ENCODE measurements around the gene TNS1.

TNS1 gene

DNA sequence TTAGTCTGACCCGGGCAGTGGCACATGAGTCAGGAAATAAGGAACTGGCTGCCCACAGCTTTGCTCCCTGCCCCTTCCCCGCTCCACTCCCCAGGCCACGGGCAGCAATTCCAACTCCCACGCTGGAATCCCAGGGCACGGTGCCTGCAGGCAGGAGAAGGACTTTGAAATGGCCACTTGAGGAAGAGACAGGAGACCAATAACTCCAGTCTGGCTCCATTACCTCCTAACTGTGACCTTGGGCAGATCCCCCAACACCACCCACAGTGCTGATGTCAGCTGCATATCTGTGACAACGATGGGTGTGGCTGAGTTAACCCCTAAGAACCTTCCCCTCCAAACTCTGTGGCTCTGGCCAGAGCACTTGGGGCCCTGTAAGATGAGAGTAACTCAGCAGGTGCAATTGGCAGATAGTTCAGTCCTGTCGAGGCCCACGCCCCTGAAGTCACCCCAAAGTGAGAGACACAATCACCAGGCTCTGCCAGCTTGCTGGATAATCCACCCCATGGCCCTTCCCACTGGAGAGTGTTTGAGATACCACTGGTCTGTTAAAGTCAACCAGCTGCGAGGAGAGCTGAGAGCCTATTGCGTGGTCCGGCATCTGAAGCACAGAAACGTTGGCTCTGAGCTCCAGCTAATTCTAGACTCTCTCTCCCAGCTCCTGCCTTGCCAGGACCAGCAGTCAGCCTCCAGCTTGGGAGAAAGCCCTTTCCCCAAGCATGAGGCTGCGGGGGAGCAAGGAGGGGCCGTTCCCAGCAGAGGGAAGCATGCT lies 175.2 kb downstream of the TNS1 start:
- H3K9me3 ChIP-seq (ENCODE audit: control insufficient read depth, low read length) = no peaks in the 10 kb centered on the region
- no peaks in the 10 kb centered on the region for H3K36me3 ChIP-seq (ENCODE audit: control insufficient read depth, insufficient read depth, low read length)
- H3K27me3 ChIP-seq (ENCODE audit: control insufficient read depth, insufficient read depth, low read length) = no peaks in the 10 kb centered on the region
- no peaks in the 10 kb centered on the region for H3K4me1 ChIP-seq (ENCODE audit: control insufficient read depth, insufficient read depth, low read length)
- no peak overlapping the region for H3K4me3 ChIP-seq (ENCODE audit: low read length)
- no peak overlapping the region for H3K9ac ChIP-seq (ENCODE audit: low read length)

- Histone ChIP-seq H3K9me3 (ENCODE audit: control insufficient read depth, low read length) (no peaks in the 10 kb centered on the region), H3K4me3 (ENCODE audit: low read length) (no peak overlapping the region), H3K36me3 (ENCODE audit: control insufficient read depth, insufficient read depth, low read length) (no peaks in the 10 kb centered on the region), H3K9ac (ENCODE audit: low read length) (no peak overlapping the region), H3K4me1 (ENCODE audit: control insufficient read depth, insufficient read depth, low read length) (no peaks in the 10 kb centered on the region), H3K27me3 (ENCODE audit: control insufficient read depth, insufficient read depth, low read length) (no peaks in the 10 kb centered on the region)
Observed at GRCh38 chr2:217826991-217827390, 175.8 kb downstream of the TNS1 start.

GRCh38 chr2:217826520-217826919 lies 176.3 kb downstream of the TNS1 start:
- H3K27me3 ChIP-seq (ENCODE audit: control insufficient read depth, insufficient read depth, low read length) = no peaks in the 10 kb centered on the region
- H3K9me3 ChIP-seq (ENCODE audit: control insufficient read depth, low read length) = no peaks in the 10 kb centered on the region
- no peaks in the 10 kb centered on the region for H3K4me1 ChIP-seq (ENCODE audit: control insufficient read depth, insufficient read depth, low read length)
- no peak overlapping the region for H3K4me3 ChIP-seq (ENCODE audit: low read length)
- H3K36me3 ChIP-seq (ENCODE audit: control insufficient read depth, insufficient read depth, low read length) = no peaks in the 10 kb centered on the region
- no peak overlapping the region for H3K9ac ChIP-seq (ENCODE audit: low read length)

DNA sequence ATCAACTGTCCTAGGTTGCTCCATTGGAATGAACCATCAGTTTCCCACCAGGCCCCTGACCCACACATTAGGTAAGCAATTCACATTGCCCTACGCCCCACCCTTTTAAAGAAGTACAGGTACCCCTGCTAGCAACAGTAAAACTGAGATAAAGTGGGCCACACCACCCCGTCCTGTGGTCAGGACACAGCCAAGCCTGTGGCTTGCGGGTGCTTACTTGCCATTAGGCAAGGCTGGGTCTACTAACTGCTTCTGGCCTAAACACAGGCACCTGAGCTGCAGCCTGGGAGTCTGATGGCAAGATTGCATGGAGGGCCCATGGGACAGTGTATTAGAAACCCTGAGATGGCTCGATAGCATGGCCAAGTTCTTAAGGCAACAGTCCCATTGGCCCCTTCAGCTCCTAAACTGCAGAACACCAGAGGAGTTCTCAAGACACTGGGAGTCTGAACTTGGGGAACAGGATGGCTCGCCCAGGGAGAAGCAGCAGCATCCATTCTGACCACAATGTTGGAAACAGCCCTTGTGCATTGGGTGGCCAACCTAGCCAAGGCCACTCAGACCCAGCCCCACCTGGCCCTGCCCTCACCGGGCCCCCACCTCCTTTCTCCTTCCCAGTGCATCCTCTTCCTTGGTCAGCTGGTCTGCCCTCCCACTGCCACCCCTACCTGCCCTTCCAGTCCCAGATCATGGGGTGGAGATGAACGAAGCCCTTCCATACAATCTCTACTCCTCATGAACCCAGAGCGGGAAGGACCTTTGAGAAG lies 177.1 kb downstream of the TNS1 start:
- Histone ChIP-seq H3K4me1 (ENCODE audit: control insufficient read depth, insufficient read depth, low read length) (no peaks in the 10 kb centered on the region), H3K27me3 (ENCODE audit: control insufficient read depth, insufficient read depth, low read length) (no peaks in the 10 kb centered on the region), H3K9me3 (ENCODE audit: control insufficient read depth, low read length) (no peaks in the 10 kb centered on the region), H3K36me3 (ENCODE audit: control insufficient read depth, insufficient read depth, low read length) (no peaks in the 10 kb centered on the region), H3K9ac (ENCODE audit: low read length) (no peak overlapping the region), H3K4me3 (ENCODE audit: low read length) (no peak overlapping the region)

DNA sequence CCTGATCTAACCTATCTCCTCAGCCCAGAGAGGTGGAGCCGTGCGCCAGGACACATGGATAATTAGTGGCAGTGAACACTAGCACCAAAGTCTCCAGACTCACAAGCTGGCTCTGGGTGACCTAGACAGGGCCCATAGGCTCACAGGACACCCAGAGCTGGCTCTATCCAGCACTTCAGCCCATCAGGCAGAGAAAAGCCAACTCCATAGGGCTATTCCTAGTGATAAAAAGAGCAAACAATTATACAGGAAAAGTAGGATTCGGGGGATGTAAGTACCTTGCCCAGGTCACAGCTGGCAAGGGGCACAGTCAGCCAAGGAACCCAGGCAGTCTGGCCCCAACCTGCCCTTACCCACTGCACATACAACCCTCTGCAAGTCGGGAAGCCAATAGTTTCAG lies 178.6 kb downstream of the TNS1 start:
- Histone ChIP-seq H3K36me3 (ENCODE audit: control insufficient read depth, insufficient read depth, low read length) (no peaks in the 10 kb centered on the region), H3K4me3 (ENCODE audit: low read length) (no peak overlapping the region), H3K27me3 (ENCODE audit: control insufficient read depth, insufficient read depth, low read length) (no peaks in the 10 kb centered on the region), H3K9ac (ENCODE audit: low read length) (no peak overlapping the region), H3K4me1 (ENCODE audit: control insufficient read depth, insufficient read depth, low read length) (no peaks in the 10 kb centered on the region), H3K9me3 (ENCODE audit: control insufficient read depth, low read length) (no peaks in the 10 kb centered on the region)

DNA sequence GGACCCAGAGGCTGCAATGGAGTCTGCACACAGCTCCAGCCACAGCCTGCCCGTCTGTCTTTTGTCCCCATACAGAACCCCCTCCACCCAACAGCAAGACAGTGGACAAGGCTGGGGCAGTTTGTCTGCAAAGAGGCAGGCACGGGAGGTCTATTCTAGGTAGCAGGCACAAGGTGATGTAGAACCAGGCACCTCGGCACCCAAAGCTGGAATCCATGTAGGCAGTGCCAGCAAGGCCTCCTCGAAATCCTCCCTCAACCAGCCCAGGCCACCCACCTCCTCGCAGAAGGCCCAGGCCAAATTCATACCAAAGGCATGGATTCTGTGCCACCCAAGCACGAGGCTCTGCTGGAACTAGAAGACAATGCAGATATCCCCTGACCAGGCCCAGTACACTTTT lies 179.2 kb downstream of the TNS1 start:
- Histone ChIP-seq H3K4me1 (ENCODE audit: control insufficient read depth, insufficient read depth, low read length) (no peaks in the 10 kb centered on the region), H3K36me3 (ENCODE audit: control insufficient read depth, insufficient read depth, low read length) (no peaks in the 10 kb centered on the region), H3K9me3 (ENCODE audit: control insufficient read depth, low read length) (no peaks in the 10 kb centered on the region), H3K9ac (ENCODE audit: low read length) (no peak overlapping the region), H3K27me3 (ENCODE audit: control insufficient read depth, insufficient read depth, low read length) (no peaks in the 10 kb centered on the region), H3K4me3 (ENCODE audit: low read length) (no peak overlapping the region)

DNA sequence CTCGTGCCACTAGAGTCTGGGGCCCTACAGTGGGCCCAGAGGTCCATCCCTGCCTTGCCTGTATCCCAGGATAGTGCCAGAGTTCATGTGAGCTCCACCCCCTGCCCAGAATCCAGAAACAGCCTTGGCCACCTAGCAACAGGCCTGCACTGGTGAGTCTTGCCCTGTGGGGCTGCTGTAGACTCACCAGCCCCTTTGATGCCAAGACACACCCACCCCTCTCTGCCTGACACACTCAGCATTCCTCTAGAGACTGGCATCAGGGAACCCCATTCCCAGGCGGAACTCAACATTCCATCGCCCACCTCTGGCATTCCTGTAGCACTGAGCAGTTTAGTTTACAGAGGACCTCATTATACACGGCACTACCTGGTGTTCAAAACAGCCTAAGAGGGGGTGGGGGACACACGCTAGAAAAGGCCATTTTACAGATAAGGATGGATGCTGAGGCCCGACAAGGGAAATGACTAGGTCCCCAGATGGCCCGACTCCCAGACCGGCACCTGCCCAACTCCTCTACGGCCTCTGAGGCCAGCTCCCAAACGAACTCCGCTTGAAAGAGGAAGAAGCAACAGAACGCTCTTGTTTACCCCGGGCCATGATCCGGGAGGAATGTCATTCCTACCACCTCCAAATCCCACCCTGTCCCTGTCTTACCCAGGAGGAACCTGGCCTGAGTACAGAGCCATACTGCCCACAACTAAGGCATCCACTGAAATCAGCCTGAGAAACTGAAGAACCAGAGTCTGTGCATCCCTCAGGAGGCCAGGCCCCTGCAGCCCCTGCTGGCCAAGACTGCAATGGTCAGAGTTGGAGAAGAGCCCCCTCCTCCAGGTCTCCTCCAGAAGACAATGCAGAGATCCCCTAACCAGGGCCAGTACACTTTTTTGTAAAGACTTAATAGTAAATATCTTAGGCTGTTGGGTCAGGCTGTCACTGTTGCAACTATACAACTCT lies 180.2 kb downstream of the TNS1 start:
- Histone ChIP-seq H3K9ac (ENCODE audit: low read length) (no peak overlapping the region), H3K4me1 (ENCODE audit: control insufficient read depth, insufficient read depth, low read length) (no peaks in the 10 kb centered on the region), H3K4me3 (ENCODE audit: low read length) (no peak overlapping the region), H3K36me3 (ENCODE audit: control insufficient read depth, insufficient read depth, low read length) (no peaks in the 10 kb centered on the region), H3K9me3 (ENCODE audit: control insufficient read depth, low read length) (no peaks in the 10 kb centered on the region), H3K27me3 (ENCODE audit: control insufficient read depth, insufficient read depth, low read length) (no peaks in the 10 kb centered on the region)

DNA sequence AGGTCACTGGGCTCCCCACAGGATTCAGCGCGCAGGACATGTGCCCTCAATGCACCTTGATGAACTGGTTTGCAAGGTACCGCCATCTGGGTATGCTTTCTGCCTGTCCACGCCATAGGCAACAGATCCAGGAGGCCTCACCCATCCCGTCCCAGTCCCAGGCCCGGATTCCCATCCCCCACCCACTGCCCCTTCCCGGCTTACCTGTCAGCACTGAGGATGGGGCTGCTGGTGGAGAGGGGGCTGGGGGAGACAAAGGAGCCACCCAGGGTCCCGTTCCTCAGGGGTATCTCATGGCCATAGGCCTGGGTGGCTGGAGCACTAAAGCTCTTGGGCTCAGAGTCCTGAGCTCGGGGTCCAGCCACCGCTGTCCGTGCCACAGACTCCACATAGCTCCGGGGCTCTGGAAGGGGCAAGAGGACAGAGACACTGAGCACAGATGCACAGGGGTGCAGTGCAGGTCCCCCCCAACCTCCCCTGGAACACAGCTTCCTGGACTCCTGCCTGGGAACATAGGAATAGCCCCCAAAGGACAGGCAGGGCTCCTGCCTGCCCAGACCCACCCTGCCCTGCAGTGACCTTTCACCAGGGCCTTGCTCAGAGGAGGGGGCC lies 181.2 kb downstream of the TNS1 start:
- H3K4me3 ChIP-seq (ENCODE audit: low read length) = no peak overlapping the region
- H3K4me1 ChIP-seq (ENCODE audit: control insufficient read depth, insufficient read depth, low read length) = peaks cover 5% of the 10 kb centered on the region
- H3K36me3 ChIP-seq (ENCODE audit: control insufficient read depth, insufficient read depth, low read length) = no peaks in the 10 kb centered on the region
- H3K27me3 ChIP-seq (ENCODE audit: control insufficient read depth, insufficient read depth, low read length) = no peaks in the 10 kb centered on the region
- no peak overlapping the region for H3K9ac ChIP-seq (ENCODE audit: low read length)
- no peaks in the 10 kb centered on the region for H3K9me3 ChIP-seq (ENCODE audit: control insufficient read depth, low read length)

- Histone ChIP-seq H3K9me3 (ENCODE audit: control insufficient read depth, low read length) (no peaks in the 10 kb centered on the region), H3K4me3 (ENCODE audit: low read length) (no peak overlapping the region), H3K4me1 (ENCODE audit: control insufficient read depth, insufficient read depth, low read length) (peaks cover 10% of the 10 kb centered on the region), H3K9ac (ENCODE audit: low read length) (no peak overlapping the region), H3K36me3 (ENCODE audit: control insufficient read depth, insufficient read depth, low read length) (no peaks in the 10 kb centered on the region), H3K27me3 (ENCODE audit: control insufficient read depth, insufficient read depth, low read length) (no peaks in the 10 kb centered on the region)
Observed at GRCh38 chr2:217820904-217821303, 181.9 kb downstream of the TNS1 start.

DNA sequence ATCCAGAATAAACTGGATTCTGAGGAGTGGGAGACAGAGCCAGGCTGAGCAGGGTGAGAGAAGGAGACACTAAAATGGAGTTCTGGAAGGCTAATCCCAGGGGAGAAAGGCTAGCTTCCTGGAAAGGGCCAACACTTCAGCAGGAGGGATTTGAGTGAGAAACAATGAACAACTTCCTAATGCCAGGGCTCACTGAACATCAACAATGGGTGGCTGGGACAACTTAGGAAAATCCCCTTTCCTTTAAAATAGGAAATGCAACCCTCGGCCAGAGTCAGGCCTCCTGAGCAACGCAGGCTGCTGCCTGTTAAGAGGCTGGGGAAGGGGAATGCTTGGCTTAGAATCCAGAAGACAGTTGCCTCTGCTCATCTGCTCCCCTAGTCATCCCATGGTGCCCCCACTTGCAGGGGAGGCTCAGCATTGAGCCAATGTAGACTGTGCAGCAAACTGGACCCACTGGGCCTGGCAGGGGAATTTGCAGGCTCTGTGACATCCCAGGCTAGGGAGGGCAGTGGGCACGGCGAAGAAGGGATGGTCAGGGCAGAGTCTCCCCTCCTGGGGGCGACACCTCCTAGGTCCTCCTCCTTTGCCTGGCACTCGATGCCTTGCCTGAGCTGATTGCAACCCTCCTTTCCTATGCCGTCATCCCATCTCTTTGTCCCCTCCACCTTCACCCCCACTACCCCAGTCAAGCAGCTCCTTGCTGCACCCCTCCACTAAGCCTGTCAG lies 182.5 kb downstream of the TNS1 start:
- H3K9me3 ChIP-seq (ENCODE audit: control insufficient read depth, low read length) = no peaks in the 10 kb centered on the region
- no peaks in the 10 kb centered on the region for H3K27me3 ChIP-seq (ENCODE audit: control insufficient read depth, insufficient read depth, low read length)
- no peak overlapping the region for H3K4me3 ChIP-seq (ENCODE audit: low read length)
- no peaks in the 10 kb centered on the region for H3K36me3 ChIP-seq (ENCODE audit: control insufficient read depth, insufficient read depth, low read length)
- H3K9ac ChIP-seq (ENCODE audit: low read length) = no peak overlapping the region
- peaks cover 10% of the 10 kb centered on the region for H3K4me1 ChIP-seq (ENCODE audit: control insufficient read depth, insufficient read depth, low read length)

DNA sequence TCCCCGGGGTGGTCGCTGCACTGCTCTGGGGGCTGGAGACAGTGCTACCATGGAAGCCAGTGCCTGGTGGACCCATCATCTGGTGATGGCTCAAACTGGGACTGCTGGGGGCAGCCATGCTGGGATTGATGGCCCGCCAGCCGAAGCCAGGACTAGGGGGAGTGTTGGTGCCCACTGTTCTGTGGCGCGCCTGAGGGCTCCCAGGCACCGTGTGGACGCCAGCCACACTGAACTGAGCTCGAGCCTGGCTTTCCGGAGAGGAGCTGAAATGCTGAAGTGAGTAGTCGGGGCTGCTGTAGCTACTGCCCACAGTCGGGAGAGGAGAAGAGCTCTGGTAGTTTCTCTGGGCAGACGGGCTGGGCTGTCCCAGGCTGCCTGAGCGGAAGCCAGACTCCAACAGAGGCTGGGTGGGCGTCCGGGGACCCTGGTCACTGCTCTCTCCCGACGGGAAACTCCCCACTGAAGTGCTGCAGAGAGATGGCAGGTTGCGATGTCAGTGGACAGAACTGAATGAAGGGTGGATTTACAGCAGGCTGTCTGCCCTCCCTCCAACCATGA lies 184.4 kb downstream of the TNS1 start:
- Histone ChIP-seq H3K9ac (ENCODE audit: low read length) (no peak overlapping the region), H3K36me3 (ENCODE audit: control insufficient read depth, insufficient read depth, low read length) (peaks cover 5% of the 10 kb centered on the region), H3K4me1 (ENCODE audit: control insufficient read depth, insufficient read depth, low read length) (peaks cover 10% of the 10 kb centered on the region), H3K9me3 (ENCODE audit: control insufficient read depth, low read length) (no peaks in the 10 kb centered on the region), H3K4me3 (ENCODE audit: low read length) (no peak overlapping the region), H3K27me3 (ENCODE audit: control insufficient read depth, insufficient read depth, low read length) (no peaks in the 10 kb centered on the region)

All from mucosa of stomach (tissue), 1 donor.